ENCODE measurements around the gene ZMYM1.
"Not testable (repeated sequence)": the region's sequence is repeated elsewhere in the genome, so short reads cannot be mapped to it uniquely, and the experiment has no call there.

ZMYM1 gene

GRCh38 chr1:35079003-35079930, at the start of gene ZMYM1:
ZMYM1 (plus strand) TSS chr1:35079385; CDS start chr1:35093988, 14,603 bp downstream.
- DNase-seq (ENCODE audit: low read depth), result peak; percentile 49

GRCh38 chr1:35029761-35030160, 49.4 kb upstream of the ZMYM1 start:
- DNase-seq (ENCODE audit: low read depth), result no peak

GRCh38 chr1:35030338-35030737, 48.8 kb upstream of the ZMYM1 start:
- no peak for DNase-seq (ENCODE audit: low read depth)

- DNase-seq (ENCODE audit: low read depth), result peak; percentile 25
Measured at GRCh38 chr1:35030756-35031446, 48.3 kb upstream of the ZMYM1 start.

GRCh38 chr1:35032384-35032739, 46.8 kb upstream of the ZMYM1 start:
- DNase-seq (ENCODE audit: low read depth), result no peak

GRCh38 chr1:35033346-35033745, 45.8 kb upstream of the ZMYM1 start:
- no peak for DNase-seq (ENCODE audit: low read depth)

GRCh38 chr1:35036621-35037020, 42.6 kb upstream of the ZMYM1 start:
- no peak for DNase-seq (ENCODE audit: low read depth)

GRCh38 chr1:35037206-35037605, 42.0 kb upstream of the ZMYM1 start:
- DNase-seq (ENCODE audit: low read depth), result no peak

GRCh38 chr1:35038723-35039122, 40.5 kb upstream of the ZMYM1 start:
- no peak for DNase-seq (ENCODE audit: low read depth)

GRCh38 chr1:35043498-35043897, 35.7 kb upstream of the ZMYM1 start:
- no peak for DNase-seq (ENCODE audit: low read depth)

- no peak for DNase-seq (ENCODE audit: low read depth)
Measured at GRCh38 chr1:35044431-35044830, 34.8 kb upstream of the ZMYM1 start.

GRCh38 chr1:35046730-35047129, 32.5 kb upstream of the ZMYM1 start:
- DNase-seq (ENCODE audit: low read depth), result no peak

- peak; percentile 97 for DNase-seq (ENCODE audit: low read depth)
Measured at GRCh38 chr1:35047188-35047858, 31.9 kb upstream of the ZMYM1 start.

GRCh38 chr1:35049116-35049515, 30.1 kb upstream of the ZMYM1 start:
- DNase-seq (ENCODE audit: low read depth), result no peak

- DNase-seq (ENCODE audit: low read depth), result no peak
Measured at GRCh38 chr1:35053433-35053832, 25.8 kb upstream of the ZMYM1 start.

GRCh38 chr1:35054282-35054681, 24.9 kb upstream of the ZMYM1 start:
- DNase-seq (ENCODE audit: low read depth), result not testable (repeated sequence)

GRCh38 chr1:35058321-35058720, 20.9 kb upstream of the ZMYM1 start:
- DNase-seq (ENCODE audit: low read depth), result not testable (repeated sequence)

- no peak for DNase-seq (ENCODE audit: low read depth)
Measured at GRCh38 chr1:35058988-35059387, 20.2 kb upstream of the ZMYM1 start.

GRCh38 chr1:35062518-35063196, 16.5 kb upstream of the ZMYM1 start:
- DNase-seq (ENCODE audit: low read depth), result no peak

- no peak for DNase-seq (ENCODE audit: low read depth)
Measured at GRCh38 chr1:35064265-35064664, 14.9 kb upstream of the ZMYM1 start.

- no peak for DNase-seq (ENCODE audit: low read depth)
Measured at GRCh38 chr1:35069746-35070145, 9.4 kb upstream of the ZMYM1 start.

GRCh38 chr1:35073265-35073811, 5.8 kb upstream of the ZMYM1 start:
- DNase-seq (ENCODE audit: low read depth), result no peak
